GM20000 (cell line): ENCODE measurements around the gene TSSK2.

Experiments
- DNase-seq: peaks from one replicate; pipeline ENCODE4 v3.0.0; 2012; ENCODE audit warnings: low spot score
- CTCF ChIP-seq: IDR thresholded peaks from 2 replicates; pipeline ENCODE4 v1.5.1; 2012; ENCODE audit warnings: mild to moderate bottlenecking, control low read depth; ENCODE audit errors: extremely low read depth, missing control alignments

Gene TSSK2

GRCh38 chr22:19121631-19122142 is 9.4 kb upstream of the TSSK2 start:
- DNase-seq: peak; percentile 63
- TF ChIP-seq CTCF: no peak

GRCh38 chr22:19122143-19122751 is 8.9 kb upstream of the TSSK2 start, which contains the start of gene DGCR2:
DGCR2 (minus strand) TSS chr22:19122412; CDS start chr22:19122206, 206 bp downstream.
- no peak for TF ChIP-seq CTCF
- DNase-seq: peak; percentile 100

- no peak for TF ChIP-seq CTCF
- no peak for DNase-seq
Measured at GRCh38 chr22:19122752-19123492, 8.2 kb upstream of the TSSK2 start.

- TF ChIP-seq CTCF: no peak
- no peak for DNase-seq
Measured at GRCh38 chr22:19123936-19124335, 7.2 kb upstream of the TSSK2 start.

- no peak for DNase-seq
- TF ChIP-seq CTCF: no peak
Measured at GRCh38 chr22:19124377-19124776, 6.7 kb upstream of the TSSK2 start.

- TF ChIP-seq CTCF: no peak
- no peak for DNase-seq
Measured at GRCh38 chr22:19125011-19125410, 6.1 kb upstream of the TSSK2 start.
